ENCODE data around the gene CASTOR2. TPM values are rescaled to one million over a fixed set of nuclear protein-coding genes. Genes with fewer than 3 reads are reported as not detected.
"Not testable (repeated sequence)": the region's sequence is repeated elsewhere in the genome, so short reads cannot be mapped to it uniquely, and the experiment has no call there.

The CASTOR2 gene
- total and polyA plus RNA-seq, 4 experiments from 2014 or later, result 0.55 to 3.9 (median 2.2) TPM

DNA sequence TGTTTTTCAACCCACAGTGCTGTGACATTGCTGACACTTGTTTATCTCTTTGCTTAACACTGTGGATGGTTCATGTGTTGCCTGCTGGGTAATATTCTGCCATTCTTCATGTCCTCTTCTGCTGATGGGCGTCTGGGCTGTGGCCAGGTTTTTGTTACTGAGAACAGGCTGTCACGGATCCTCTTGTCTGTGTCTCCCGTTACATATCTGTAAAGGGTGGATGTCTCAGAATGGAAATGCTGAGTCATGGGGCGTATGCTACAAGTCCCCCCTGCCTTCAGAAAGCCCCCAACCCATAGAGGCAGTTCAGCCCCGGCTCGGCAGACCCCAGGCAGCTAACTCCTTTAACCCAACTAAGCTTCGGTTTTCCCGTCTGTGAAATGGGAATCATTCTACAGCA is 33.3 kb downstream of the CASTOR2 start:
- H3K27ac ChIP-seq (ENCODE audit: low read depth, low read length); H3K27me3 ChIP-seq (ENCODE audit: insufficient read depth, low read length); POLR2A ChIA-PET (ENCODE audit: partially characterized antibody); H3K4me3 Mint-ChIP-seq; H3K36me3 Mint-ChIP-seq; intact Hi-C loops (cut with micrococcal nuclease); H3K36me3 ChIP-seq (ENCODE audit: insufficient read depth, low read length); H3K9me3 Mint-ChIP-seq; H3K4me1 Mint-ChIP-seq; H3K9me3 ChIP-seq (ENCODE audit: control insufficient read depth in 1 of 2, low read length in 2 of 2); H3K4me3 ChIP-seq (ENCODE audit: low read length in 2 of 2); H3K27me3 Mint-ChIP-seq; CTCF ChIA-PET (ENCODE audit: partially characterized antibody); DNase-seq; H3K4me1 ChIP-seq (ENCODE audit: insufficient read depth, low read length): not testable (repeated sequence)
- peak overlapping the region in 1 of 7 donors; percentile 35 for H3K27ac Mint-ChIP-seq

GRCh38 chr7:75001356-75001755 is 36.9 kb downstream of the CASTOR2 start:
- POLR2A ChIA-PET (ENCODE audit: partially characterized antibody); H3K4me3 ChIP-seq (ENCODE audit: low read length in 2 of 2): not testable (repeated sequence)

GRCh38 chr7:75010036-75010435 is 45.5 kb downstream of the CASTOR2 start:
- H3K4me3 ChIP-seq (ENCODE audit: low read length in 2 of 2), result no peak overlapping the region
- H3K9me3 ChIP-seq (ENCODE audit: control insufficient read depth in 1 of 2, low read length in 2 of 2), result no peaks in the 10 kb centered on the region
- H3K27ac ChIP-seq (ENCODE audit: low read depth, low read length), result no peak overlapping the region
- no peak for DNase-seq
- Mint-ChIP-seq H3K4me3 (no peak overlapping the region), H3K27ac (no peak overlapping the region), H3K27me3 (no peaks in the 10 kb centered on the region), H3K9me3 (no peaks in the 10 kb centered on the region), H3K4me1 (no peaks in the 10 kb centered on the region), H3K36me3 (peaks cover 0 to 2% of the 10 kb centered on the region in 2 donors)
- intact Hi-C loops (cut with micrococcal nuclease), result no loop called here
- no peaks in the 10 kb centered on the region for H3K27me3 ChIP-seq (ENCODE audit: insufficient read depth, low read length)
- ChIA-PET CTCF (ENCODE audit: partially characterized antibody) (no interaction called here), POLR2A (ENCODE audit: partially characterized antibody) (no interaction called here)
- H3K36me3 ChIP-seq (ENCODE audit: insufficient read depth, low read length), result no peaks in the 10 kb centered on the region
- H3K4me1 ChIP-seq (ENCODE audit: insufficient read depth, low read length), result no peaks in the 10 kb centered on the region

More at GRCh38 chr7:75001356-75001755, 36.9 kb downstream of the CASTOR2 start:
- CTCF ChIA-PET (ENCODE audit: partially characterized antibody); H3K4me1 ChIP-seq (ENCODE audit: insufficient read depth, low read length); intact Hi-C loops (cut with micrococcal nuclease); H3K4me3 Mint-ChIP-seq; H3K9me3 Mint-ChIP-seq; H3K36me3 Mint-ChIP-seq; H3K27me3 ChIP-seq (ENCODE audit: insufficient read depth, low read length); H3K36me3 ChIP-seq (ENCODE audit: insufficient read depth, low read length); H3K4me1 Mint-ChIP-seq; H3K27me3 Mint-ChIP-seq; H3K9me3 ChIP-seq (ENCODE audit: control insufficient read depth in 1 of 2, low read length in 2 of 2); H3K27ac Mint-ChIP-seq; H3K27ac ChIP-seq (ENCODE audit: low read depth, low read length); DNase-seq: not testable (repeated sequence)

- ChIA-PET POLR2A (ENCODE audit: partially characterized antibody) (no interaction called here), CTCF (ENCODE audit: partially characterized antibody) (no interaction called here)
- H3K27me3 Mint-ChIP-seq, result no peaks in the 10 kb centered on the region
- intact Hi-C loops (cut with micrococcal nuclease), result no loop called here
- Histone ChIP-seq H3K27me3 (ENCODE audit: insufficient read depth, low read length) (no peaks in the 10 kb centered on the region), H3K36me3 (ENCODE audit: insufficient read depth, low read length) (no peaks in the 10 kb centered on the region), H3K27ac (ENCODE audit: low read depth, low read length) (no peak overlapping the region), H3K4me1 (ENCODE audit: insufficient read depth, low read length) (no peaks in the 10 kb centered on the region), H3K4me3 (ENCODE audit: low read length in 2 of 2) (no peak overlapping the region), H3K9me3 (ENCODE audit: control insufficient read depth in 1 of 2, low read length in 2 of 2) (no peaks in the 10 kb centered on the region)
- H3K27ac Mint-ChIP-seq, result no peak overlapping the region
- H3K4me3 Mint-ChIP-seq, result no peak overlapping the region
- no peaks in the 10 kb centered on the region for H3K9me3 Mint-ChIP-seq
- no peaks in the 10 kb centered on the region for H3K36me3 Mint-ChIP-seq
- H3K4me1 Mint-ChIP-seq, result no peaks in the 10 kb centered on the region
- no peak for DNase-seq
These were observed 53.3 kb downstream of the CASTOR2 start for GRCh38 chr7:75017832-75018231.

GRCh38 chr7:75018570-75019364 is 54.3 kb downstream of the CASTOR2 start:
- Histone ChIP-seq H3K36me3 (ENCODE audit: insufficient read depth, low read length) (no peaks in the 10 kb centered on the region), H3K27ac (ENCODE audit: low read depth, low read length) (no peak overlapping the region), H3K27me3 (ENCODE audit: insufficient read depth, low read length) (no peaks in the 10 kb centered on the region), H3K9me3 (ENCODE audit: control insufficient read depth in 1 of 2, low read length in 2 of 2) (no peaks in the 10 kb centered on the region), H3K4me3 (ENCODE audit: low read length in 2 of 2) (no peak overlapping the region), H3K4me1 (ENCODE audit: insufficient read depth, low read length) (no peaks in the 10 kb centered on the region)
- Mint-ChIP-seq H3K36me3 (no peaks in the 10 kb centered on the region), H3K9me3 (no peaks in the 10 kb centered on the region), H3K27ac (no peak overlapping the region), H3K4me1 (no peaks in the 10 kb centered on the region), H3K27me3 (no peaks in the 10 kb centered on the region), H3K4me3 (no peak overlapping the region)
- DNase-seq, result no peak
- intact Hi-C loops (cut with micrococcal nuclease), result no loop called here
- CTCF ChIA-PET (ENCODE audit: partially characterized antibody), result no interaction called here
- POLR2A ChIA-PET (ENCODE audit: partially characterized antibody), result no interaction called here

DNA sequence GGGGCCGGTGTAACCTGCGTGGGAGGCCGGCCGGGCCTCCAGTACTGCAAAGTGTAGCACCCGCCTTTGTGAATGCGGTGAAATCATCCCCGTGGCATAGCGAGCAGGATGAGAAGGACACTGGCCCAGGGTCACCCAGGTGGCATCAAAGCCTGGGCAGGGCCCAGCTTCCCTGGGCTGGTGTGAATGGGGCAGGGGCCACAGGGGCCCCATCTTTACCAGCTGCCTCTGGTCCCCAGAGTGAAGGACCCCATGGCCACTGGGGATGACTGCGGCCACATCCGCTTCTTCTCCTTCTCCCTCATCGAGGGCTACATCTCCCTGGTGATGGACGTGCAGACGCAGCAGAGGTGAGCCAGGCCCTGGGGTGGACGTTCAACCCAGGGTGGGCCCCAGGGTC is 55.3 kb downstream of the CASTOR2 start:
- no peaks in the 10 kb centered on the region for H3K36me3 ChIP-seq (ENCODE audit: insufficient read depth, low read length)
- no peaks in the 10 kb centered on the region for H3K27me3 ChIP-seq (ENCODE audit: insufficient read depth, low read length)
- no peak for DNase-seq
- no peak overlapping the region for H3K27ac ChIP-seq (ENCODE audit: low read depth, low read length)
- Mint-ChIP-seq H3K27me3 (no peaks in the 10 kb centered on the region), H3K36me3 (no peaks in the 10 kb centered on the region), H3K4me1 (no peaks in the 10 kb centered on the region), H3K9me3 (no peaks in the 10 kb centered on the region), H3K27ac (no peak overlapping the region), H3K4me3 (no peak overlapping the region)
- no peak overlapping the region for H3K4me3 ChIP-seq (ENCODE audit: low read length in 2 of 2)
- ChIA-PET CTCF (ENCODE audit: partially characterized antibody) (no interaction called here), POLR2A (ENCODE audit: partially characterized antibody) (no interaction called here)
- H3K4me1 ChIP-seq (ENCODE audit: insufficient read depth, low read length), result no peaks in the 10 kb centered on the region
- intact Hi-C loops (cut with micrococcal nuclease), result no loop called here
- no peaks in the 10 kb centered on the region for H3K9me3 ChIP-seq (ENCODE audit: control insufficient read depth in 1 of 2, low read length in 2 of 2)

GRCh38 chr7:75024922-75025321 is 60.4 kb downstream of the CASTOR2 start:
- Histone ChIP-seq H3K4me1 (ENCODE audit: insufficient read depth, low read length) (no peaks in the 10 kb centered on the region), H3K27me3 (ENCODE audit: insufficient read depth, low read length) (no peaks in the 10 kb centered on the region), H3K9me3 (ENCODE audit: control insufficient read depth in 1 of 2, low read length in 2 of 2) (no peaks in the 10 kb centered on the region), H3K27ac (ENCODE audit: low read depth, low read length) (no peak overlapping the region), H3K36me3 (ENCODE audit: insufficient read depth, low read length) (no peaks in the 10 kb centered on the region), H3K4me3 (ENCODE audit: low read length in 2 of 2) (no peak overlapping the region)
- intact Hi-C loops (cut with micrococcal nuclease), result no loop called here
- CTCF ChIA-PET (ENCODE audit: partially characterized antibody), result no interaction called here
- peak overlapping the region in 1 of 7 donors; percentile 68 for H3K27ac Mint-ChIP-seq
- no peak for DNase-seq
- H3K4me1 Mint-ChIP-seq, result no peaks in the 10 kb centered on the region
- no peak overlapping the region for H3K4me3 Mint-ChIP-seq
- no peaks in the 10 kb centered on the region for H3K27me3 Mint-ChIP-seq
- no peaks in the 10 kb centered on the region for H3K9me3 Mint-ChIP-seq
- no peaks in the 10 kb centered on the region for H3K36me3 Mint-ChIP-seq
- POLR2A ChIA-PET (ENCODE audit: partially characterized antibody), result no interaction called here
